Sigmoid colon (tissue), 7 donors: ENCODE measurements around the gene STAT5B. TPM values are rescaled to one million over a fixed set of nuclear protein-coding genes. Genes with fewer than 3 reads are reported as not detected.
"Not testable (repeated sequence)": the region's sequence is repeated elsewhere in the genome, so short reads cannot be mapped to it uniquely, and the experiment has no call there.

Source experiments
- DNase-seq: peaks from one replicate; pipeline ENCODE4 v3.0.0-alpha.2; 2019
- H3K27ac ChIP-seq, 4 donors: fragments of 200-600 bp; sonication (generic); one replicate each; pipeline ENCODE4 v1.5.1; 2016 to 2019; ENCODE audit warnings: mild to moderate bottlenecking in 1 of 4
- H3K27me3 ChIP-seq, 3 donors: fragments of 200-600 bp; sonication (generic); one replicate each; pipeline ENCODE4 v1.5.1; 2019; ENCODE audit warnings: mild to moderate bottlenecking in 1 of 3
- H3K36me3 ChIP-seq, 4 donors: fragments of 200-600 bp; sonication (generic); one replicate each; pipeline ENCODE4 v1.5.1; 2016 to 2019
- H3K4me1 ChIP-seq, 4 donors: fragments of 200-600 bp; sonication (generic); one replicate each; pipeline ENCODE4 v1.5.1; 2017 to 2019
- H3K4me3 ChIP-seq, 4 donors: fragments of 200-600 bp; sonication (generic); one replicate each; pipeline ENCODE4 v1.5.1; 2017 to 2019; ENCODE audit warnings: mild to moderate bottlenecking in 2 of 4, moderate library complexity in 1 of 4
- H3K9me3 ChIP-seq, 4 donors: fragments of 200-600 bp in 3 of 4; sonication (generic) in 3 of 4; one replicate each; pipeline versions ENCODE4 v1.5.1 to v1.6.1; 2013 to 2019
- CTCF ChIP-seq, 4 experiments: fragments of 450-650 bp in 3 of 4; fragments of 200-600 bp in 1 of 4; IDR thresholded peaks; one replicate each; pipeline ENCODE4 v1.5.1; 2016 to 2019; ENCODE audit warnings: antibody characterized with exemption in 4 of 4, mild to moderate bottlenecking in 3 of 4, moderate library complexity in 2 of 4
- EP300 ChIP-seq, 4 donors: sonication (generic); formaldehyde crosslinking; IDR thresholded peaks; one replicate each; pipeline ENCODE4 v1.6.1; 2017; ENCODE audit warnings: antibody characterized with exemption in 4 of 4
- POLR2A ChIP-seq, 2 donors: fragments of 450-650 bp; IDR thresholded peaks; one replicate each; pipeline ENCODE4 v1.6.1; 2016; ENCODE audit warnings: antibody characterized with exemption in 2 of 2, mild to moderate bottlenecking in 2 of 2, moderate library complexity in 2 of 2
- POLR2AphosphoS5 ChIP-seq, 4 donors: sonication (generic); formaldehyde crosslinking; IDR thresholded peaks; one replicate each; pipeline ENCODE4 v1.6.1; 2017; ENCODE audit warnings: antibody characterized with exemption in 4 of 4
- WGBS, 2 donors: extraction: QIAGEN DNeasy Blood & Tissue Kit; methylation state at CpG; one replicate each; pipeline ENCODE4 v1.1.7; 2013; 5-methylcytosine and 5-hydroxymethylcytosine counted together
- intact Hi-C: fragments of 100-400 bp; cut with DNase I; formaldehyde crosslinking; loops from one replicate; pipeline ENCODE4 v1.15.1; 2023
- polyA plus RNA-seq, 3 donors: library from polyadenylated mRNA; stranded (reverse); fragments of 200-250 nt; gene quantifications; one replicate each; pipeline ENCODE4 v1.2.3, GENCODE V29; 2013
- total RNA-seq, 4 donors: library from RNA; depleted of rRNA; stranded (reverse); fragments of >200 nt; gene quantifications; one replicate each; pipeline ENCODE4 v1.1.0, GENCODE V29; 2016
- donor health status: healthy with polysubstance abuse.
- donor health status: Bipolar disorder and iron deficiency.
- donor health status: healthy.

The STAT5B gene
- total and polyA plus RNA-seq, 7 donors: 11.3 to 117 (median 93.5) TPM

GRCh38 chr17:42189651-42189965 is 86.6 kb downstream of the STAT5B start:
- Histone ChIP-seq H3K36me3 (peaks cover 0 to 5% (median 0%) of the 10 kb centered on the region in 4 donors), H3K4me1 (peaks cover 0 to 25% (median 21%) of the 10 kb centered on the region in 4 donors), H3K9me3 (no peaks in the 10 kb centered on the region), H3K4me3 (no peak overlapping the region), H3K27ac (no peak overlapping the region), H3K27me3 (no peaks in the 10 kb centered on the region)
- 86 to 90% methylated on average over 11 of the region's 11 CpGs for WGBS, 2 donors
- intact Hi-C loops: no loop called here
- no peak for DNase-seq
- TF ChIP-seq CTCF (IDR thresholded peaks at IDR 0.05) (no peak), POLR2AphosphoS5 (IDR thresholded peaks at IDR 0.05) (no peak), EP300 (IDR thresholded peaks at IDR 0.05) (no peak), POLR2A (IDR thresholded peaks at IDR 0.05) (no peak)

- WGBS, 2 donors: 85 to 91% methylated on average over 19 of the region's 19 CpGs
- DNase-seq: no peak
These were observed 87.2 kb downstream of the STAT5B start for GRCh38 chr17:42188749-42189650.

GRCh38 chr17:42187833-42188232 is 88.4 kb downstream of the STAT5B start:
- intact Hi-C loops: no loop called here
- peaks cover 0 to 26% (median 23%) of the 10 kb centered on the region in 4 donors for H3K4me1 ChIP-seq
- H3K36me3 ChIP-seq: peaks cover 0 to 5% (median 0%) of the 10 kb centered on the region in 4 donors
- TF ChIP-seq POLR2A (IDR thresholded peaks at IDR 0.05) (no peak), POLR2AphosphoS5 (IDR thresholded peaks at IDR 0.05) (no peak), CTCF (IDR thresholded peaks at IDR 0.05) (no peak), EP300 (IDR thresholded peaks at IDR 0.05) (no peak)
- no peak for DNase-seq
- H3K9me3 ChIP-seq: no peaks in the 10 kb centered on the region
- H3K4me3 ChIP-seq: no peak overlapping the region
- no peak overlapping the region for H3K27ac ChIP-seq
- WGBS, 2 donors: 68 to 84% methylated on average over 2 of the region's 2 CpGs
- H3K27me3 ChIP-seq: no peaks in the 10 kb centered on the region

More at GRCh38 chr17:42188749-42189650, 87.2 kb downstream of the STAT5B start:
- intact Hi-C loops: no loop called here
- H3K27ac ChIP-seq: no peak overlapping the region
- no peak overlapping the region for H3K4me3 ChIP-seq
- TF ChIP-seq EP300 (IDR thresholded peaks at IDR 0.05): no peak
- TF ChIP-seq CTCF (IDR thresholded peaks at IDR 0.05): no peak
- no peak for TF ChIP-seq POLR2A (IDR thresholded peaks at IDR 0.05)
- TF ChIP-seq POLR2AphosphoS5 (IDR thresholded peaks at IDR 0.05): no peak
- H3K36me3 ChIP-seq: peaks cover 0 to 5% (median 0%) of the 10 kb centered on the region in 4 donors
- H3K27me3 ChIP-seq: no peaks in the 10 kb centered on the region
- H3K4me1 ChIP-seq: peaks cover 0 to 27% (median 25%) of the 10 kb centered on the region in 4 donors
- no peaks in the 10 kb centered on the region for H3K9me3 ChIP-seq

- H3K36me3 ChIP-seq, H3K9me3 ChIP-seq, H3K4me3 ChIP-seq, DNase-seq, H3K27ac ChIP-seq, intact Hi-C loops: not testable (repeated sequence)
- Histone ChIP-seq H3K27me3 (peaks cover 3 to 16% (median 10%) of the 10 kb centered on the region in 3 donors), H3K4me1 (peaks cover 0 to 31% (median 19%) of the 10 kb centered on the region in 4 donors)
- WGBS, 2 donors: 88 to 92% methylated on average over 5 of the region's 5 CpGs
These were observed 90.0 kb downstream of the STAT5B start for GRCh38 chr17:42186191-42186590.

GRCh38 chr17:42185621-42185930 is 90.6 kb downstream of the STAT5B start:
- H3K27me3 ChIP-seq: peaks cover 9 to 22% (median 16%) of the 10 kb centered on the region in 3 donors
- H3K9me3 ChIP-seq: no peaks in the 10 kb centered on the region
- TF ChIP-seq CTCF (IDR thresholded peaks at IDR 0.05) (no peak), POLR2A (IDR thresholded peaks at IDR 0.05) (no peak), EP300 (IDR thresholded peaks at IDR 0.05) (no peak), POLR2AphosphoS5 (IDR thresholded peaks at IDR 0.05) (no peak)
- H3K4me1 ChIP-seq: peaks cover 0 to 37% (median 25%) of the 10 kb centered on the region in 4 donors
- WGBS, 2 donors: 89% methylated on average over 7 of the region's 7 CpGs
- intact Hi-C loops: no loop called here
- H3K27ac ChIP-seq: no peak overlapping the region
- H3K4me3 ChIP-seq: no peak overlapping the region
- H3K36me3 ChIP-seq: peaks cover 0 to 4% (median 0%) of the 10 kb centered on the region in 4 donors
- DNase-seq: no peak
